BE2C (cell line): ENCODE results near the gene JAZF1.

ENCODE experiments used
- DNase-seq: peaks from one replicate; pipeline ENCODE4 v3.0.0-alpha.2; 2020
- H3K27me3 ChIP-seq: fragments of 250-450 bp; sonication (Bioruptor Pico); 2 replicates; pipeline ENCODE4 v1.5.1; 2020; ENCODE audit warnings: mild to moderate bottlenecking
- H3K36me3 ChIP-seq: fragments of 250-450 bp; sonication (Bioruptor Pico); 2 replicates; pipeline ENCODE4 v1.5.1; 2020; ENCODE audit warnings: mild to moderate bottlenecking
- H3K4me1 ChIP-seq: fragments of 250-450 bp; sonication (Bioruptor Pico); 2 replicates; pipeline ENCODE4 v1.5.1; 2020
- H3K4me3 ChIP-seq: 2 replicates; pipeline ENCODE4 v1.5.1; 2011; ENCODE audit warnings: low read depth, low read length
- H3K9me3 ChIP-seq: fragments of 250-450 bp; sonication (Bioruptor Pico); 2 replicates; pipeline ENCODE4 v1.5.1; 2020
- CTCF ChIP-seq: IDR thresholded peaks from 2 replicates; pipeline ENCODE4 v1.5.1; 2012; ENCODE audit warnings: mild to moderate bottlenecking, low read depth, low read length

Gene JAZF1

DNA sequence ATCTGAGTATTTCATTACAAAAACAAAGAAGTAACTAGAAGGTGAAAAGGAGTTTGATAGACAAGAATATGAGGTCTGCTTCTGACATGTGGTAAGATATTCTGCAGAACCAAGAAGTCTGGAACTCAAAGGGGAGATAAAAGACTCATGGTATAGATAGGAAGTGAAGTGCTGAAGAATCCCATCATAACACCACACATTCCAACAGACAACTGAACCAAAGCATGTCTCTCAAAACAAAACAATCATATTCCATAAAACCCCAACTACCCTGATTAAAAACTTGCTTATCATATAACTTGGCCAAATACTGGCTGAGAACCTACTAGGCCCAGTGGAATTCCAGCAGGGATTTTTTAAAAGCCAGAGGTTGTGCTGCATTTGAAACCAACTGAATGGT lies 178.7 kb downstream of the JAZF1 start:
- Histone ChIP-seq H3K27me3 (no peaks in the 10 kb centered on the region), H3K4me3 (no peak overlapping the region), H3K36me3 (no peaks in the 10 kb centered on the region), H3K9me3 (no peaks in the 10 kb centered on the region), H3K4me1 (peaks cover 13% of the 10 kb centered on the region)
- no peak for DNase-seq
- no peak for TF ChIP-seq CTCF

- Histone ChIP-seq H3K9me3 (no peaks in the 10 kb centered on the region), H3K4me3 (no peak overlapping the region), H3K4me1 (peaks cover 5% of the 10 kb centered on the region), H3K27me3 (no peaks in the 10 kb centered on the region), H3K36me3 (no peaks in the 10 kb centered on the region; the same call in 1 of the 2 replicates)
- no peak for TF ChIP-seq CTCF
- no peak for DNase-seq
These were observed 180.8 kb downstream of the JAZF1 start for GRCh38 chr7:27999829-28000228.

GRCh38 chr7:27998382-27998781 lies 182.2 kb downstream of the JAZF1 start:
- H3K36me3 ChIP-seq: peaks cover 1% of the 10 kb centered on the region; the same call in 1 of the 2 replicates
- H3K4me3 ChIP-seq: no peak overlapping the region
- no peaks in the 10 kb centered on the region for H3K27me3 ChIP-seq
- DNase-seq: no peak
- peaks cover 8% of the 10 kb centered on the region for H3K4me1 ChIP-seq
- no peaks in the 10 kb centered on the region for H3K9me3 ChIP-seq
- TF ChIP-seq CTCF: no peak

- Histone ChIP-seq H3K27me3 (no peaks in the 10 kb centered on the region), H3K4me3 (no peak overlapping the region), H3K4me1 (peaks cover 12% of the 10 kb centered on the region), H3K9me3 (no peaks in the 10 kb centered on the region), H3K36me3 (peaks cover 3% of the 10 kb centered on the region; the same call in 1 of the 2 replicates)
- DNase-seq: no peak
- TF ChIP-seq CTCF: no peak
These were observed 183.3 kb downstream of the JAZF1 start for GRCh38 chr7:27997188-27997707.

GRCh38 chr7:27996141-27996540 lies 184.5 kb downstream of the JAZF1 start:
- Histone ChIP-seq H3K36me3 (peaks cover 4% of the 10 kb centered on the region; the same call in 1 of the 2 replicates), H3K4me1 (peaks cover 12% of the 10 kb centered on the region), H3K9me3 (no peaks in the 10 kb centered on the region), H3K27me3 (no peaks in the 10 kb centered on the region), H3K4me3 (no peak overlapping the region)
- no peak for DNase-seq
- no peak for TF ChIP-seq CTCF

DNA sequence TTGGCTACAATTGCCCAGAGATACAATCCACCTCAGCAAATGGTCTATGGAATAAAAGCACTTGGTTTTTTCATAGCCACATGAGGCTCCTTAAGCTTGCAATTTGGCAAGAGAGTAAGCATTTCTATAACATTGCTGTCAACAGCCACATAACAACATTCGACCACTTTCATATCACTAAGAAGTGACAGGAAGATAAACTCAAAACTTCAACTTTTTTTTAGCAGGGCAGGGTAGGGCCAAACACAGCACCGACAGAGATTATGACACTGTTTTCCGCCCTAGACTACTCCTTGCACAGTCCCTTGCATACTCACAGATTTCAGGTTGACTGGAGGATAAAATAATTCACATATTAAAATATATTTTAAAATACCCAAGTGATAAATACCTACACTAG lies 185.4 kb downstream of the JAZF1 start:
- no peaks in the 10 kb centered on the region for H3K9me3 ChIP-seq
- DNase-seq: no peak
- no peak overlapping the region for H3K4me3 ChIP-seq
- no peak for TF ChIP-seq CTCF
- H3K27me3 ChIP-seq: no peaks in the 10 kb centered on the region
- peaks cover 9% of the 10 kb centered on the region; the same call in 1 of the 2 replicates for H3K36me3 ChIP-seq
- peaks cover 12% of the 10 kb centered on the region for H3K4me1 ChIP-seq
